DMS79 treated with DMSO at 0.1 percent for 48 hours (cell line): ENCODE measurements around the gene DEPP1.

Experiments
- DNase-seq: peaks from one replicate; lab custom pipeline; 2025; lab: John Stamatoyannopoulos, UW

DEPP1 gene

GRCh38 chr10:44978213-44978569, 418 bp downstream of the DEPP1 start:
- no peak for DNase-seq

- no peak for DNase-seq
Measured at GRCh38 chr10:44977287-44978212, 1.1 kb downstream of the DEPP1 start.

GRCh38 chr10:44976352-44977198, 2.0 kb downstream of the DEPP1 start:
- DNase-seq, result no peak

- peak; percentile 9 for DNase-seq
Measured at GRCh38 chr10:44975431-44976331, 2.9 kb downstream of the DEPP1 start.

GRCh38 chr10:44974628-44975430, 3.8 kb downstream of the DEPP1 start:
- no peak for DNase-seq

- DNase-seq, result no peak
Measured at GRCh38 chr10:44974082-44974627, 4.5 kb downstream of the DEPP1 start.

GRCh38 chr10:44973323-44974081, 5.1 kb downstream of the DEPP1 start:
- DNase-seq, result peak; percentile 33

GRCh38 chr10:44972874-44973306, 5.7 kb downstream of the DEPP1 start:
- no peak for DNase-seq

- DNase-seq, result no peak
Measured at GRCh38 chr10:44971935-44972757, 6.5 kb downstream of the DEPP1 start.

- DNase-seq, result no peak
Measured at GRCh38 chr10:44971434-44971833, 7.2 kb downstream of the DEPP1 start.

- no peak for DNase-seq
Measured at GRCh38 chr10:44970812-44971395, 7.7 kb downstream of the DEPP1 start.

- DNase-seq, result no peak
Measured at GRCh38 chr10:44969854-44970253, 8.8 kb downstream of the DEPP1 start.

GRCh38 chr10:44968500-44969400, 9.9 kb downstream of the DEPP1 start:
- no peak for DNase-seq

- no peak for DNase-seq
Measured at GRCh38 chr10:44968091-44968490, 10.5 kb downstream of the DEPP1 start.

GRCh38 chr10:44967616-44968015, 11.0 kb downstream of the DEPP1 start:
- no peak for DNase-seq

GRCh38 chr10:44966816-44967509, 11.6 kb downstream of the DEPP1 start:
- DNase-seq, result no peak
